CD4-positive, alpha-beta T cell treated with Interleukin-4 for 4 hours (primary cell): Measurements from ENCODE around the gene TAF1D.
A peak's percentile ranks its signal among the peaks of the same experiment; 100 is the strongest.
"Not testable (repeated sequence)": the region's sequence is repeated elsewhere in the genome, so short reads cannot be mapped to it uniquely, and the experiment has no call there.

Experiments
- DNase-seq: peaks from one replicate; pipeline ENCODE4 v3.0.0-alpha.2; 2020

Gene TAF1D, protein sequence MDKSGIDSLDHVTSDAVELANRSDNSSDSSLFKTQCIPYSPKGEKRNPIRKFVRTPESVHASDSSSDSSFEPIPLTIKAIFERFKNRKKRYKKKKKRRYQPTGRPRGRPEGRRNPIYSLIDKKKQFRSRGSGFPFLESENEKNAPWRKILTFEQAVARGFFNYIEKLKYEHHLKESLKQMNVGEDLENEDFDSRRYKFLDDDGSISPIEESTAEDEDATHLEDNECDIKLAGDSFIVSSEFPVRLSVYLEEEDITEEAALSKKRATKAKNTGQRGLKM

DNA sequence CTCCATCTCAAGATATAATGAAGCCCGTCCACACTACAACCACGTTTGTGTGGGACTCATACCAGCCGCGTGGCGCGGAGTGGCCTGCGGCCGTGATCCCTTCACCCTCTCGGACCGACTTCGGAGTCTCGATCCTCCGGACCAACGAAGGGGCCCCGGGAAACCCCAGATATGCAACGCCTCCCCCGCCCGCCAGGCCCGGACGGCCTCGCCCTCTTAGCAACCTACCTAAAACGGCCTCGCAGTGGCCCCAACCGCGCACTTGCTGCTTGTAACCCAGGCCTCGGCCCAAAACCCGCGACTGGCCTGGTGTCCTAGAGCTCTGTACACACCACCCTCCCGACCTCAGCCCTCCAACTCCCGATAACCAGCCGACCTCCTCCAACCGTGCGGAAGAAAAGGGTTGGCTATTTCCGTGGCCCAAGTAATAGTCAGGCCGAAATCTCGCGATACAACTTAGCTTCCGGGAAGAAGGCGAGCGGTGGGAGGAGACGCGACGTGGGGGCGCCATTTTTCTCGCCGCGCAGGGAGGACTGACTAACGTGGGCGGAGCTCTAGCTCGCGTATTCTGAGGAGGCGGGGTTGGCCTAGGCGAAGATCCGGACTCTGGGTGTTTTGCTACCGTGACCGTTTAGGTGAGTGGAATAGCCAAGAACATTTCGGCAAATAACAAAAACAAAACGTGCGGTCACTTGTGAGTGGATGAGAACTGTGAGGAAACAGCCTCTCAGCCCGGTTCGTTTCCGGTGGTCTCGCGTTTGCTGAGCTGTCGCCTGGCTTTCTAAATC lies at the start of gene TAF1D, which contains the start of gene C11orf54:
Gene TAF1D (minus strand): TSS at position 402 of the 788 bp plus-strand sequence. CDS start 2,191 bp downstream, outside the sequence.
Gene C11orf54 (plus strand): TSS at position 579 of the 788 bp plus-strand sequence. CDS start 5,722 bp downstream, outside the sequence.
- peak; percentile 98 for DNase-seq

DNA sequence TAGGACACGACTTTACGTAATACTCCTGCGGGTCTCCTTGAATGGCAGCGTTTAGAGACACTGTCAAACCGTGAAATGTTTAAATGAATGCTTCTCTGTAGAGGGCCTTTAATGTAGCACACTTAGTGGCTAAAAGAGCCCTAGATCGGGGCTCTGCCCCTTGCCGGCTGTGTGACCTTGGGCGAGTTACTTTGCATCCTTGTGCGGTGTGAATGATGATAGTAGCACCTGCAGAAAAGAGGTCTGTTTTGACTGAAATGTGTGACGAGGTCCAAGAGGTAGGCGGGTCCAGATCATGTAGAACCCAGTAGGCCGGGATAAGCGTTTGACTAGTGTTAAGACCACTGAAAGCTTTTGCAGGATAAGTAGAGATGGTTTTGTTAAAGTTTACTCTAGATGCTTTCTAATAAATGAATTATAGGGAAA lies 43.7 kb upstream of the TAF1D start:
- no peak for DNase-seq

DNA sequence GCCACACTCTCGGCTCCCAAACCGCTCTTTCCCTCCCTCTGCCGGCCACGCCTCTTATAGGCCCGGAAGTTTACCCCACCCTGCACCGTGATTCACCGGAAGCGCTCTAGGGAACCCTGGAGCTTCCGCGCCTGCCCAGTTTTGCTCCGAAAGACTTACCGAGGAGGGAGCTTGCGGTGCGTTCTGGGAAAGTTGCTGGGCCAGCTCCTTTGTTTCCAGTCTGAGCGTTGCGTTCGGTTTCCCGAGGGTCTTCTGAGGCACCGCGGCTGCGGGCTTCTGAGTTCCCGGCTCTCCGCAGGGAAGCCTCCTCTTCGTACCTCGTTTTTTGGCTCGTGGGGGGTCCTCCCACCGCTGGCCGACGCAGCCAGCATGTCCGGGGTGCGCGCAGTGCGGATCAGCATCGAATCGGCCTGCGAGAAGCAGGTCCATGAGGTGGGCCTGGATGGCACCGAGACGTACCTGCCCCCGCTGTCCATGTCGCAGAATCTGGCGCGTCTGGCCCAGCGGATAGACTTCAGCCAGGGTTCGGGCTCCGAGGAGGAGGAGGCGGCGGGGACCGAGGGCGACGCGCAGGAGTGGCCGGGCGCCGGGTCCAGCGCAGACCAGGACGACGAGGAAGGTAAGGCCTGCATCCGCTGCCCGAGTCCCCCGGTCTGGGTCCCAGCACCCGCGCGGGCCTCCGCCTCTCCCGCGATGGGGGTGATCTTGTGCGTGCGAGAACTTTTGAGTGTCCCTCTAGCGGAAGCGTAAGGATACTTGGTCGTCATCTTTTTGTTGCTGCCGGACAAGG lies 43.0 kb upstream of the TAF1D start, which contains the start of gene MED17:
Gene MED17 (plus strand): TSS at position 138 of the 790 bp plus-strand sequence. CDS start 232 bp downstream, at position 370.
- DNase-seq: peak; percentile 90

DNA sequence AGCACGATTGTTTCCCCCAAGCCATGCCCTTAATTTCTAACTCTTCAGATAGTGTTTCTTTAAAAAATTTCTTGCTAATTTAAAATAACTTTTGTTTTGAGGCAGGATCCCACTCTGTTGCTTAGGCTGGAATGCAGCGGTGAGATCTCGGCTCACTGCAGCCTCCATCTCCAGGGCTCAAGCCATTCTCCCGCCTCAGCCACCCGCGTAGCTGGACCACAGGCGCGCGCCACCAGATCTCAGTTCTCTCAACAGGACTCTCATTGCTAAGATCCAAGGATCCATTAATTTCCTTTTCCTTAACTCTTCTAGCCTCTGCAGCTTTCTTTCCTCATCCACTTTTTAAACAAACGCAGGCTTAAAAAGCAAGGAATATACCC lies 42.5 kb upstream of the TAF1D start:
- no peak for DNase-seq

DNA sequence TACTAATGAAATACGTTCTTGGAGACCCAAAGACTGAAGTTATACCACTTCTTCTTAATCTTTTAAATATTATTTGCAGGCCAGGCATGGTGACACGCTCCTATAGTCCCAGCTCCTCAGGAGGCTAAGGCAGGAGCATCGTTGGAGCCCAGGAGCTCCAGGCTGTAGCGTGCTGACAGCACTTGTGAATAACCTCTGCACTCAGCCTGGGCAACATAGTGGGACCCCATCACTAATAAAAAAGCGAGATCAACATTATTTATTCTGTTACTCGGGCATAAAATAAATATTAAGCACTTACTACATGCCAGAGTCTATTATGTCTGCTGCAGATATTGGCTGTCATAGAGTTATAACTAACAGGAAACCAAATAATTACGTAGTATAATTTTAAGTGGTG lies 42.1 kb upstream of the TAF1D start:
- no peak for DNase-seq

DNA sequence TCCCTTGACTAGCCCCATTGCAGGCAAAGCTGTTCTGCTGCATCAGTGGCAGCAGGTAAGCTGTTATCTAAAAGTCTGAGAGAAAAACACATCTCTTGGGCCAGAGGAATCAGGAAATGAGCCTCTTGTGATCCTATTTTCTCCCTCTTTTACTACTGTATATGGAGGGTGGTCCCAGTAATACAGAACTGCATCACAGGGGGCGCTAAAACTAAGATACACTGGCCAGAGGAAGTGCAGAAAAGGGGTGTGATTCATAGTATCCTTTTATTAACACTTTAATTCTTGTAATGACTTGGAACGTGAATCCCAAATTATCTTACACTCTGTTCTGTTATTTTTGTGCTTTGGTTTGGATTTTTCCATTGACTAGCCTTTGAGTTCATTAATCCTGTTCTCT lies 34.0 kb upstream of the TAF1D start:
- no peak for DNase-seq

DNA sequence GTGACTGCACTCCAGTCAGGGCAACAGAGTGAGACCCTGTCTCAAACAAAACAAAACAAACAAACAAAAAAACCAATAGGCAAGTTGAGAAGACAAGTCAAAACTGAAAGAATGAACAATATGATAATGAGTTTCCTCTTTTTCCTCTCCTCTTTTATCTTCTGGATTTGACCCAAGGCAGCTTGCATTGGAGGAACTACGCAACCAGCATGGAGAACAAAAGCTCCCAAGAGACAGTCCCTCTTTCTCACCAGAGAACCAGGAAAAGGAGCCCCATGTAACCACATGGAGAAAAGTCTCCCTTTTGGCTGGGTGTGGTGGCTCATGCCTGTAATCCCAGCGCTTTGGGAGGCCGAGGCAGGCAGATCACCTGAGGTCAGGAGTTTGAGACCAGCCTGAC lies 33.3 kb upstream of the TAF1D start:
- not testable (repeated sequence) for DNase-seq

DNA sequence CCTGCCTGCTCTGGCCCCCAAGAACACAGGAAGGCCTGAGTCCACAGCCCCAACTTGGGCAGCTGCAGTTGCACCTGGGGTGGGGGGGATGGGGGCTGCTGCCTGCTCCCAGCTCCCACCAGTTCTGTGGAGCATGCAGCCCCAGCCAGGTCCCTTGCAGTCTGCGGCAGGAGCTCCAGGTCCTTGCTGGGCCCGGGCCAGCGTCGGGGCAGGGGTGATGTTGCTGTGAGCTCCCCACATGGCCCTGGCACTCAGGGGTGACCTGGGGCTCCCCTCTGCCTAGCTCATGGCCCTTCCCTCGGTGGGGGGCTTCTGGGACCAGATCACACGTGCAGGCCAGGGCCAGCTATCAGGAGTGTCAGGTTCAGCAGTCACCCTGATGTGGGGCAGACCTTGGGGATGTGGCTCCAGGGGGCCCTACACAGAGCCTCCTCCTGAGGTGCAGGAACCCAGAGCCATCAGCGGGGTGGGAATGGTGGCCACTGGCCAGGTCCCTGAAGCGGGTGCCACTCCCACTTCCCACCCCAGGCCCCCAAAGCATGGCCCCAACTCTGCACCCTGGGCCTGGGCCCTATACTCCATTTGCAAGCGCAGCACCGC lies 32.4 kb upstream of the TAF1D start:
- DNase-seq: no peak

DNA sequence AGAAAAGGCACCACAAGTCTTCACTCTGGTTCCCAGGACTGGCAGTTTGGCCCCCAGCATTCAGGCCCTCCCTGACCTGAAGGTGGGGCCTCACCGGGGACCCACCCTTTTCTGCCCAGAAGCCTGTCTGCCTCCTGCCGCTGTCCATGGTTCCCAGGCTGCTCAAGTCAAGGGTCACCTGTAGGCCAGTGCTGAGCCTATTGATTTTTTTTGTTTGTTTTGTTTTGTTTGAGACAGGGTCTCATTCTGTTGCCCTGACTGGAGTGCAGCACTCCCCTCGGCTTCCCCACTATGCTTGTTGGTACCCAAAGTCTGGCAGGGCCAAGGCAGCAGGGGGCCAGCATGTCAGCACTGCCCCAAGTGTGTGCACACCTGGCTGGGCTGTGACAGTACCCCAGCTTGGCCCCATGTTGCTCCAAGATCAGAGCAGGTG lies 31.8 kb upstream of the TAF1D start:
- DNase-seq: no peak

DNA sequence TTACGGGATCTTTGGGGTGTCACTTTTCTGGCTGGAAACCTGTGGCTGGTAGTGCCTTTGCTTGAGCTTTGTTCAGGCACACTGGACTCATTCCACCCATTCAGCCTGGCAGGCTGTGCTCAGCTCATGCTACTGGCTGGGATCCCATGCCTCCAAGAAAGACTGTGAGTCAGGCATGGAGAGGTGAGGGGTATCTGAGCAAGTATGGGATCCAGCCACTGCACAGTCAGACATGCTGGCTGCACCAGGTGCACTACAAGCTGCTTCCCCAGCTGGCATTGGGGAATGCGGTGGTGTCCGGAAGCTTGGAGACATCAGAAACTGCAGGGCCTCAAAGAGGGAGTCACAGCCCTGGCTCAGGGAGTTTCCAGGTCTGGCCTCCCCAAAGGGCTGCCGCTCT lies 30.8 kb upstream of the TAF1D start:
- DNase-seq: no peak

DNA sequence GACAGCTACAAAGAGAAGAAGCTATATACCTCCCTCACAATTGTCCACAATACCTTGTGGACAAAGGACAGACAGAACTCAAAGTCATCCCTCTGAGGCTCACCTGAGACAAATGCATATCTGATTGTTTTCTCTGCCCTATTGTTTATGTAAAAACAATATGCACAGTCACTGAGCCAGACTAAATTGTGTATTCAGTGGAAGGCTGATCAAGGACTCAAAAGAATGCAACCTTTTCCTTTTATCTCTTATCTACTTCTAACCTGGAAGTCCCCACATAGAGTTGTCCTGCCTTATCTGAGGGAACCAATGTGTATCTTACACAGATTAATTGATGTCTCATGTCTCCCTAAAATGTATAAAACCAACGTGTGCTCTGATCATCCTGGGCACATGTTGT lies 28.9 kb upstream of the TAF1D start:
- DNase-seq: no peak

DNA sequence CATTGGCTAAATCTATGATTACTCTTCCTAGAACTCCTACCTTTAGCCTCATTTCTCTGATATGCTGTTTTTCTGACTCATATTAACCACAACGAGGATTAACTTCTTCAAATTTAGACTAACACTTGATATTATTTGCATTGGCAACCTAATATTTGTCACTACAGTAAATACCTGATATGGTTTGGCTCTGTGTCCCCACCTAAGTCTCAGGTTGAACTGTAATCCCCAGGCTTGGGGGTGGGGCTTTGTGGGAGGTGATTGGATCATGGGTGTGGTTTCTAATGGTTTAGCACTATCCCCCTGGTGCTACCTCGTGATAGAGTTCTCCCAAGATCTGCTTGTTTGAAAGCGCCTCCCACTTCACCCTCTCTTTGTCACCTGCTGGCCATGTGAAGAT lies 25.7 kb upstream of the TAF1D start:
- no peak for DNase-seq

DNA sequence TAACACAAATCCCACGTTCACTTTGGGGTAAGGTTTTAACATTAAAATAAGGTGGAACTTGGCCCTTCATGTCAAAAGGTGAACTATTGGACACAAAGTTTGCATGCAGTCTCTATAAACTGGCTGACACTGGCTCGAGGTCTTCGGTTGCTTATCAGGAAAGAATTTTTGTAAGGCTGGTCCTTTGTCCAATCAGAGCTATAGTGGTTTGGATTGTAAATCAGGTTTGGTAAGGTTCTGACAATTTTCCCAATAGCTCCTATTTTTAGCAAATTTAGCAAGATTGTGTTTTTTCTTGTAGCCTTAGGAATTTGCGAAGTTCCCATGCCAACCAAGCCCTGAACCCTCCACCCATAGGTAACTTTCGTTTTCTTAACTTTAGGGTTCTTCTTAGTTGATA lies 25.2 kb upstream of the TAF1D start:
- no peak for DNase-seq

DNA sequence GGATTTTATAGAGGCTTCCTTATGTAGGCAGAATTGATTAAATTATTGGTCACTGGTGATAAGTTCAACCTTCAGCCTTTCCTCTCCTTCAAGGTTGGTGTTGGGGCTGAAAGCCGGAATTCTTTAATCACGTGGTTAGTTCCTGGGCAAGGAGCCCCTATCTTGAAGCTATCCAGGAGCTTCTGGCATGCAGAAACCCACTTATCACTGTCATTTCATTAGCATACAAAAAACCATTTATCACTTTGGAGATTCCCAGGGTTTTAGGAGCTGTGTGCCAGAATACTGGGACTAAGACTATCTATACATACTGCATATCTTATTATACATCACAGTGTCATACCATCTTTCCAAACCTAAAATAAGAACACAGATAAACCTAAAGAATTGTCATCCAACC lies 24.3 kb upstream of the TAF1D start:
- DNase-seq: no peak

DNA sequence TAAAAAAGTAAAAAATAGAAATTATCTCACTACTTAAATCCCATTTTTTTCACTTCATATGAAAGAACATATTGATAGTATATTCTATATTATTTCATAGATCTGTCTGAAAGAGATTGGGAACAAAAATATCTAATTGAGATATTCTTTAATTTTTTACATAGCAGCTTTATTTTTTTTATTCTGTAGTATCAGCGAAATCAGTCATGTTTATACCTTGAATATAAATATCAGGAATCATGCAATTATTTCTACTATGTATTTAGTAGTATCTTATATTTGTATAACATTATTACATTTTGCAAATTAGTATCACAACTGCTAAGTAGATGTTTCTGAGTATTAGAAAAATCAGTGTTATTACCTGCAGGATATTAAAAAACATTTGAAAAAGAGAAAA lies 20.6 kb upstream of the TAF1D start:
- DNase-seq: no peak

DNA sequence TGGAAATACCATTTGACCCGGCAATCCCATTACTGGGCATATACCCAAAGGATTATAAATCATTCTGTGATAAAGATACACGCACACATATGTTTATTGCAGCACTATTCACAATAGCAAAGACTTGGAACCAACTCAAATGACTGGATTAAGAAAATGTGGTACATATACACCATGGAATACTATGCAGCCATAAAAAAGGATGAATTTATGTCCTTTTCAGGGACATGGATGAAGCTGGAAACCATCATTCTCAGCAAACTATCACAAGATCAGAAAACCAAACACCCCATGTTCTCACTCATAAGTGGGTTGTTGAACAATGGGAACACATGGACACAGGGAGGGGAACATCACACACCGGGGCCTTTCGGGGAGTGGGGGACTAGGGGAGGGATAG lies 17.8 kb upstream of the TAF1D start:
- not testable (repeated sequence) for DNase-seq

DNA sequence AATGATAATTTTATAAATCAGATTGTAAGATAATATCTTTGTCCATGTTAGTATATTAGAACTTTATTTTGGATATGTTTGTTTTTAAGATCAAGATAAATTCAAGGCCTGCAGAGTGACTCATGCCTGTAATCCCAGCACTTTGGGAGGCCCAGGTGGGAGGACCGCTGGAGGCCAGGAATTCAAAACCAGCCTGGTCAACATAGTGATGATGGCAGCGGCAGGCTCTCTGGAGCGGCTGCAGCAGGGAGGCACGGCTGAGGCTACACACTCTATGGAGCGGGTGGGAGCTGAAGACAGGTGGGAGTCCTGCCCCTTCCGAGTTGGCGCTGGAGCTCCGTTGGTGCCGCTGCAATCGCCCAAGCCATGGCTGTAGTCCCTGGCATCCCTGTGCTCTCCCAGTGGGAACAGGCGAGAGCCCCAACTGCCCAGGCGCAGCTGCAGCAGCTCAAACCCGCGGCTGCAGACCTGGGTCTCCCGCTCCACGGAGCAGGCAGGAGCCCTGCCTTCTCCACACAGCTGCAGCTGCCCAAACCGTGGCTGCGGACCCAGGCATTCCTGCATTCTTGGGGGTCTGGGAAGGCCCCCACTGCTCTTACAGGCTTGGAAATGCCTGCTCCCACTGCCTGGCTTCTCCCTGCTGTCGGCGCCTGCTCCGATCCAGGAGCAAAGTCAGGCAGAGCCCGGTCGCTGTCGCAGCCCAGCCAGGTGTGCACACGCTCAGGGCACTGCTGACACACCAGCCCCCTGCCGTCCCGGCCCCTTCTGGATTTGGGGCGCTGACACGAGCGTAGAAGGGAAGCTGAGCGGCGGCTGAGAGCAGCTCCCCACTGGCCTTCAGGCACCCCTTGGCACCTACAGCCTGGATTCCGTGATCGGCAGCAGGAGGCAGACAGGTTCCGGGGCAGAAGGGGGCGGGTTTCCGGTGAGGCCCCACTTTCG lies 16.9 kb upstream of the TAF1D start:
- no peak for DNase-seq

DNA sequence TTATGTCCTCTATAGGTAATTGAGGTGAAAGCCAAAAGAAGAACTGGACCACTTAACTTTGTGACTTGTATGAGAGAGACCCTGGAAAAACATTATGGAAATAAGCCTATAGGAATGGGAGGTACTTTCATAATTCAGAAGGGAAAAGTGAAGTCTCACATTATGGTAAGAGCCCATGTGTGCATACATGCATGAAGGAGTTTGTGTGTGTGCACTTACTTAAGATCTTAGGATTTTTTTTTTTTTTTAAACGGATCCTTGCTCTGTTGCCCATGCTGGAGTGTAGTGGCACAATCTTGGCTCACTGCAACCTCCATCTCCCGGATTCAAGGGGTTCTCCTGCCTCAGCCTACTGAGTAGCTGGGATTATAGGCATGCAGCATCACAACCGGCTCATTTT lies 16.0 kb upstream of the TAF1D start:
- DNase-seq: no peak

DNA sequence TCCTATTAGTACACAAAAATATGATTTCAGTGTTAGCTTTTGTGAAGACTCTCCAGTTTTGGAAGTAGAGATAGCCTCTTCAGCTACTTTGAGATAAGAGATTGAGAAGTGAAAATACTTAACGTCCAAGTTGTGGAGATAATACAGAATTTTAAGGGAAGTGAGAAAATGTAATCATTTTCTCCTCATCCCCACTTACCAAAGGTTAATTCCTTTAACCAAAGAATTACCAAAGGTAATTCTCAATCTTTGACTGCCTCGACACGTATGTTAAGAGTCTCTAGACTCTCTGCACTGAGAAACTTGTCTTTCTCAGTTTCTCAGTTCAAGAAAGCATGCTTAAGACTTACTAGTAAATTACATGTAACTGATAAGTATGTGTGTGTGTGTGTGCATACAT lies 15.5 kb upstream of the TAF1D start:
- DNase-seq: no peak

DNA sequence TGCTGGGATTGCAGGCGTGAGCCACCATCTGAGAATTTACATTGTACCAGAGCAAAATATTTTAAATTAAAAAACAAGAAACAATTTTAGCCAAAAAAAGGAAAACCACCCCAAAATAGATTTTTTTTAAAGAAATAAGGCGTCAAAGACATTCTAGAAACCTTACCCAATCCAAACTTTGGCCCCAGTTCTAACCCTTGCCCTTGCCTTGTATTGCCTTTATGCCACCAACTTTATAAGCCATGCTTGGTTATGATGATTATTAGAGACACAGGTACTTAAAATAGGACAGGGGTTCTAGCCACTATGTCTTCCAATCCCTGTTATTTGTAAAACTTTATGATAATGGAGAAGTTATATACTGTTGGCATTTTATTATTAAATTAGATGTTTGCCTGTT lies 11.9 kb upstream of the TAF1D start:
- no peak for DNase-seq

DNA sequence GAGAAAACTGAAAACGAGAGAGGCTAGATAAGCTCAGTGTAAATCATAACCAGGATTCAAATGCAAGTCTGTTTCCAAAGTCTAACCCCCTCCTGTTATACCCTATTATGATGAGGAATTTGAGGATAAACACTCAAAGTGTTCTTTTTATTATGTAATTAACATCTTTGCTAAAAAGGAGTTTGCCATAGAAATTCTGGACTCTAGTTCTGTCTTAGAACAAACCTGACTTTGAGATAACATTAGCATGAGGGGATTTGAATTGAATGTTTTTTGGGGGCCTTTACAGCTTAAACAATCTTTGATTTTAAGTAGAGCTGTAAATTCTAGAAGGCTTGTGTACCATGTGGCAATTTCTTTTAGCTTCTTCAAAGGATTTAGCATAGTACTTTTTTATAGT lies 9.7 kb upstream of the TAF1D start:
- DNase-seq: no peak

DNA sequence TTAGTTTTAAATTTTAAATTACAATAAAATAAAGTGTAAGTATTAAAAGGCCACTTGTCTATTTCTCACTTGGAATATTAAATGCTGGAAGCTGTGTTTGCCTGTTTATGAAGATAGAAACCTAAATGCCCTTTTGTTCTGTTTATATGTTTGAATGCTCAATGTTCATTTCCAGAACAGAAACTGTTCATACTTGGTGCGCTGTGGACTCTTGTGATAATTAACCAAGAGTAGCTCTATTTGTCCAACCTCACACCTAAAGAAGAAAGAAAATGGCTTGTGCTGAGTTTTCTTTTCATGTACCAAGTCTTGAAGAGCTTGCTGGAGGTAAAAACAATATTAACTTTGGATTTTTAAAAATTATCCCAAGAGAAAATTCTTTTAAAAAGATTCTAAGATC lies 5.8 kb upstream of the TAF1D start:
- DNase-seq: no peak
